NCI-H524 (cell line): ENCODE measurements around the gene VWC2.

Experiments used
- DNase-seq, 2 experiments: peaks; one replicate each; lab custom pipeline; 2025; lab: John Stamatoyannopoulos, UW

The VWC2 gene

GRCh38 chr7:49783446-49783845, 10.0 kb downstream of the VWC2 start:
- DNase-seq = no peak

GRCh38 chr7:49787980-49788379, 14.5 kb downstream of the VWC2 start:
- DNase-seq = no peak

DNA sequence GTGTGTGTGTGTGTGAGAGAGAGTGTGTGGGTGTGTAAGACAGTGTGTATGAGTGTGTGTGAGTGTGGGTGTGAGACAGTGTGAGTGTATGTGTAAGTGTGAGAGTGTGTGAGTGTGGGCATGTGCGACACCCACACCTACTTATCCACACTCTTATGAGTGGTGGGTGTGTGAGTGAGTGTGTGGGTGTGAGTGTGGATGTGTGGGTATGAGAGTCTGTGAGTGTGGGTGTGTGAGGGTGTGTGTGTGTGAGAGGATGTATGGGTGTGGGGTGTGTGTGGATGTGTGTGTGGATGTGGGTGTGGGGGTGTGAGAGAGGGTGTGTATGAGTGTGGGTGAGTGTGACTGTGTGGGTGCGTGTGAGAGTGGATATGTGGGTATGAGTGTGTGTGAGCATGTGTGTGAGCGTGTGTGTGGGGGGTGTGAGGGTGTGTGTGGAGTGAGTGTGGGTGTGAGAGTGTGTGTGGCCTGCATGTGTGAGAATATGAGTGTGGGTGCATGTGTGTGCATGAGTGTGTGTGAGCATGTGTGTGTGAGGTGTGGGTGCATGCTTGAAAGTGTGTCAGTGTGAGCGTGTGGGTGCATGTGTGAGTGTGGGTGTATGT, 15.1 kb downstream of the VWC2 start:
- DNase-seq = no peak

DNA sequence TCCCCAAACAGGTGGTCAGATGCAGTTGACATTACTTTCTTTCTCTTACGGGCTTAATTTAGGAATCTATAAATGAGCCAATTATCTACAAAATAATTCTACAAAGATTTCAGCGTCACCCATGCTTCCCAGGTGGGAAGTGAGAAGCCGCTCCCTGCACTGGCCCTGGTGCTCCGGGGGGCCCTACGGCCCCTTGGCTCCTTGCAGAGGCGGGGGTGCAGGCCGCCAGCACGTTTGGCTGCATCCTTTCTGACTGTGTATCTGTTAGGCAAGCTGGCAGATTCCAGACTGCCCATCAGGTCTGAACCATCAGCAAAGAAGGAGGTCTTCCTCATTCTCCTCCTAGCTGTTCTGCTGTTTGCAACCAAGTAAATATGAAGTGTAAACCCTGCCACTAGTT, 16.3 kb downstream of the VWC2 start:
- no peak for DNase-seq

DNA sequence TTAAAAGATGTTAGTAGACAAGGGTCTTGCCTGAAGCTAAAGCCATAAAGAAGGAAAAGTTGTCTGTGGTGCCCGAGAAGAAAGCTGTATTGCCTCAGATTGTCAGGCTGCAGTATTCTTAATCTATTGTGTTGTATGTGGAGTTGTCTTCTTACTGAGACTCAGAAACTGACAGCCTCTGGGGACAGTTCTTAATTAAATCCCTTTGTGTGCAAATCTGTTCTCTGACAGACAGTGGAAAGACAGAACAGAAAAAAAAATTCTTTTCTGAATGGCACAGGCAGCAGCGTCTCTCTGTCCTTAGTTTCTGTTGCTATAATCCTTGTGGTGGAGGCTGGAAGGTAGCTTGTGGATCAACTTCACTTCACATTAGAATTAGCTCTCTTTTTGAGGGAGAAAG, 16.8 kb downstream of the VWC2 start:
- no peak for DNase-seq

DNA sequence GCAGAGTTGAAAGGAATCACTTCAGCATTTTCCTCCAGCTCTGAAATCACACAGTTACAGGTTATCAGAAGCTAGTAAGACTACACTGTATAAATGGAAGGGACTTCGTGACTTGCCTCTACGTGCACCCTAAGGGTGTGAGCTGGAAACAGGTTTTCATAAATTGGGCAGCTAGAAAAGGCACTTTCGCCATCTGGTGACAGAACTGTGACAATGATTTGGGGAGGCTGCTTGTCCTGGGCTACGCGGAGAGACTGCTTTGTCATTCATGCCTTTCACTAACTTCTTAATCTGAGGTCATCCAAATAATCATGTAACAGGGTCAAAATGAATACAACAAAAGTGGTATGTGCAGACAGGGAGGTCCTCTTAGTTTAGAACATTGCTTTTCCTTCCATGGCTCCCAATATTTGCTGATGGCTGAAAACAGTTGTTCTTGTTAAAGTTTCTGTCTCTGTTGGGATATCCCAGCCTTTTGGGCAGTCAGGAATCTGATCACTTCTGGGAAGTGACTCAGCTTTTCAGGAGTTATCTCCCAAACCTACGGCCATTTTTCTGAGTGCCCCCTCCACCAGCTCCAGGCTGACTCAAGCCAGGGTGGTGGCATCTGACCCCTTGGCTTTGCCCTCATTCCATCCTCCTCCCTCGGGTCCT, 17.8 kb downstream of the VWC2 start:
- peak; percentile 10 to 56 for DNase-seq

GRCh38 chr7:49797987-49798660, 24.7 kb downstream of the VWC2 start:
- no peak for DNase-seq

DNA sequence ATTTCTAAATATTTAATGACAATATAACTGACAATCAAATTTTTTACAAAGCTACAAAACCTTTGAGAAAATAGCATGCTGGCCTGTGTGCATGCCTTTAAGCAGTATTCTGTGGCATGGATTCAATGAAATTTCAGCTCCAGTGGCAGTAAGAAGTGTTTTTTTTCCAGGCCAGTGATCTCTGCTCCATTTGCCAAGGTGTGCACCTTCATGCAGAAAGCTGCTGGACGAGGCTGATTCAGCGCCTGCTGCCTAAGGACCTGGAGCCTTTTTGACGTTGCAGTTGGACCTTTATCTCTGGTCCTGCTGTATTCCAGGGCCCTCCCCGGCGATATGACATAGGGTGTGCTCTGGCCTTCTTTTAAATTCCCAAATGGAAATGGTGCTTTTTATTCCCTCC, 26.6 kb downstream of the VWC2 start:
- no peak for DNase-seq

- DNase-seq = no peak
Observed at GRCh38 chr7:49802600-49802999, 29.2 kb downstream of the VWC2 start.

DNA sequence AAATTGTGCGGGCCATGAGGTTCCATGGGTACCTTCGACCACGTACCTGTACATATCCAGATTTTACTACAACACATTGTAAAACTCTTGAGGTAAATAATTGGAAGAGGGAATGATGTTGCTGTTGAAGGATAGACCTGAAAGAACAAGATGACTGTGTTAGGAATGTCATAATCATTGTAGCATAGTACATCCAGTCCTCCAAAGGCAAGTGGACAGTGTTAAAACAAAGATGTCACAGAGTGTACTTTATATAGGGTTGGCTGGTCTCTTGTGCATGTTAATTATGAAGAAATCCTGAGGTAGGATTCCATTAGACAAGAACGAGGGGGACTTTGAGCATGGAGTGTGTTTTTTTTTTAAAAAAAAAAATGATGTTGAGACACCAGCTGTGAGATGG, 30.4 kb downstream of the VWC2 start:
- DNase-seq = no peak

DNA sequence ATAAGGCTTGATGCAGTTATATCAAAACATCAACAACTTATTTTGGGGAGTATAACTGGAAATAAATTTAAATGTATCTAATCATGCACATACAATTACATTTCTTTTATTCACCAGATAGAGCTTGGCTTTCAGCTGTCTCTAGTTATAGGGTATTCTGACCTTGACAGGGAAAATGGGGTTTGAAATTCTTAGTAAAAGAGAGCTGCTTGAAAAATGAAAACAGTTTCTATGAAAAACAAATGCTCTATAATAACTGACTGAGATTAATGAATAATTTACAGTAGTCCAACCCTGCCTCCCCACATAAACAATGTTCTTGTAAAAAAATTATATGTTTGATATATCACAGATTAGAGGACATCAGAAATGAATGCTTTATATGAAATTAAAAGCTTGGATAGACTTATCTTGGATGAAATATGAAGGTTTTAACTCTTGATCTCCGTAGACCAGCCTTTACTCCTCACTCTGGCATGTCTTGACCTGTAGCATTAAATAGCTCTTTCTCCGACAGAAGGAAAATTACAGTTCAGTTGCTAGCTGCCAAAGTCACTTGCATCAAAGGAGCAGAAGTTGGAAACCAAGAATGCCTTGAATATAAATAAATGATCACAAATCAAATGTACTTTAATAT, 32.1 kb downstream of the VWC2 start:
- DNase-seq = no peak

DNA sequence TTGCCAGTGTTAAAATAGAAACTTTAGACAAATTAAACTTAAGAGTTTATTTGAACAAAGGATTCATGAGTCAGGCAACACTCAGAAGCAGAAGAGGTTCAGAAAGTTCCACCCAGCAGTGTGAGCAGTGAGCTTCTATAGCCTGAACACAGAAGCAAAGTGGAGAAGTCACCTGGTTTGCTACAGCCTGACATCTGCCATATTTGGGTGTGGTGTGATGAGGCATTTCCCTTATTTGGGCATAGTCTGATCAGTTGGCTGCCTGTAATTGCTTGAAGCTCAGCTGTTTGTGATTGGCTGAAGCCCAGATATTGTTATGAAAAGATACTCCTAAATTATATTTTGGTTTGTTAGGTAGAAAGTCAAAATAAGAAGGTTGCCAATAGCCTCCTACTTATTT, 39.1 kb downstream of the VWC2 start:
- no peak for DNase-seq

DNA sequence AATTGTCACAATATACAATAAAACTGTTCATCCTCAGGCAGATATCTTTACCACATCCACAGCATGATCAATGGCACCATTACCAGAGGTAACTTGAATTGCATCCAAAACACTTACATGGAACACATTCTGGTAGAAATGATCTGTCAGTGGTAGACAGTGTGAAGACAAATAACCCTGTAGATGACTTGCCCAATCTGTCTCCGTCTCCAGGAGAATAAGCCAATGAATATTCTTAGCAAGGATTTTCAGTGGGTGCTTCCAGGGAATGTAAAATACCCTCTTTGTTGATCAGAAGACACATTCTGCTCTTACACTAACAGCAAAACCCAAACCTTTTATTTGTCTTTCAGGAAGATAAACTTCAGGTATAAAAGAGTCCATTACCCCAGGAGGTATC, 43.8 kb downstream of the VWC2 start:
- DNase-seq = no peak

DNA sequence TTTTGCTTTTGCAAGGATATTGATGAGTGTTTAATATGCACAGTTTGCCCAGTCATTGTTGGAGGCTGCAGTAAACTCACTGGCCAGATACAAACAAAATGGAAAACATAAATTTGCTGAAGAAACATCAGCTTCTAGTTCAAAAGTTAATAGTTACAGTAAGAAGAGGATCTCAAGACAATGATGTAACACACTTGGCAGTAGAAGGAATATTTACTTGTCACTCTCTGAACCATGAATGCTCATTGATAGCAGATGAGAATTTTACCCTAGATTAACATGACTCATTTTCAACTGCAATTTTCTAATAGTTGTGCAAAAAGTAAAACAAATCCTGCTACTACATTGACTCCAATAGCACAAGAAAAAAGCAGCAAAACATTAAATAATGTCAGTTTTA, 47.7 kb downstream of the VWC2 start:
- no peak for DNase-seq

DNA sequence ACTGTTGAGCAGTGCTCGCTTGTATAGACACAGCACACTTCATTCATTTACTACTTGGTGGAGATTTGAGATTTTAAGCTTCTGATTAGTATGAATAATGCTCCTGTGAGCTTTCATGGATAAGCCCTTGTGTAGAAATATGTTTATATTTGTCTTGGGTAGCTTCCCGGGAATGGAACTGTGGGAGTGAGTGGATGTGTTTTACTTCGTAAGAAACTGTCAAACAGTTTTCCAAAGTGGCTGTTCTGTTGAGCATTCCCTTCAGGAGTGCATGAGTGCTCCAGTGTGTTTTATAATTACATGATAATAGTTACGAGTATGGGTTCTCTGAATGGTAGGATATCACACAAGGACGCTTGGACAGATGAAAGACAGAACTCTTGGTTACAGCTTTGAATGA, 49.4 kb downstream of the VWC2 start:
- no peak for DNase-seq

DNA sequence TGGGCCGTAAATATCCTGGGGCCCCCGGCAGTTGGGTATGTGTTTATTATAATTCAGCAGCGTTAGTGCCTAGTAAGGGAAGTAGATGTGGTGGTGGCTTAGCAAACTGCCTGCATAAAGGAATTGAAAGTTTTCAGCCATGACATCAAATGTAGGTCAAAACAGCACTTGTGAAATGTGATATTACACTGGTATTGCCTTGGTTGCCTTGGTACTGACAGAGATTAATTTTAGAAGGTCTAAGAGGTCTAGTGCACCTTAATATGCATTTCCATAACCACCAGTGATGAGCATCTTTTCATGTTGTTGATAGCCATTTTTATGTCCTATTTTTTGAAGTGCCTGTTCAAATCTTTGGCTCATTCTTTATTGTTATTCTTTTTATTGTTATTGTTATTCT, 50.1 kb downstream of the VWC2 start:
- DNase-seq = no peak

DNA sequence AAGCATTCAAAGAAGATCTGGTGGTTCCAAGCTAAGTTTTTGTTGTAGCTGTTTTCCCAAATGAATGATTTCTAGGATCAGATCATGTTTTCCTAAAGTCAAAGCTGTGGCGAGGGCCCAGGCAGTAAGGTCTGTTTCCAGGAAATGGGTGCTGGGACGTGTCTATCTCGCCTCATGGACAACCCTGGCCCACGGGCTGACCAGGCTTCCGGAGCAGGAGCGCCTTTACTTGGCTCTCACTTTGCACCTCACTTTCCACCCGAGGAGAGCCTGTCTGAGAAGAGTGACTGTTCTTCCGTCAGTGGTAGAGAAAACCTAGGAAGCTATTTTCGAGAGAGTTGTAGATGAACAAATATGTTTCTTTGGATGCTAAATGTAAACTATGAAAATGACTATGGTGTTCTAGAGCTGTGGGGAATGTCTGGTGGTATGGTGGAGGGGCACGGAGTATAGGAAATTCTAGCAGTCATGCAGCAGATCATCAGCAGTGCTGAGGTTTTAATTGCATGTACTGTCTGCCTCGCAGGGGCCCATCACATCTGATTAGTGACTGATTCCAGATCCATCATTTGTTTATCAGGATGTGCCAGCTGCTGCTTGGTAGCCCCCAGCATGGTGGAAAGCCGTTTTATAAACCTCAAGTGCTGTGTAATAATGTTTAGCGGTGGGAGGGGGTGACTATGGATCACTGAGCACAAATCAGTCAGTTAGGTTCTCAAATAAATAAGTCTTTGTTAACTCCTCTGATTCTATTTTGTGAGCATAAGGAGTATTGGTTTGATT, 66.6 kb downstream of the VWC2 start:
- peak; percentile 5 to 22 for DNase-seq

DNA sequence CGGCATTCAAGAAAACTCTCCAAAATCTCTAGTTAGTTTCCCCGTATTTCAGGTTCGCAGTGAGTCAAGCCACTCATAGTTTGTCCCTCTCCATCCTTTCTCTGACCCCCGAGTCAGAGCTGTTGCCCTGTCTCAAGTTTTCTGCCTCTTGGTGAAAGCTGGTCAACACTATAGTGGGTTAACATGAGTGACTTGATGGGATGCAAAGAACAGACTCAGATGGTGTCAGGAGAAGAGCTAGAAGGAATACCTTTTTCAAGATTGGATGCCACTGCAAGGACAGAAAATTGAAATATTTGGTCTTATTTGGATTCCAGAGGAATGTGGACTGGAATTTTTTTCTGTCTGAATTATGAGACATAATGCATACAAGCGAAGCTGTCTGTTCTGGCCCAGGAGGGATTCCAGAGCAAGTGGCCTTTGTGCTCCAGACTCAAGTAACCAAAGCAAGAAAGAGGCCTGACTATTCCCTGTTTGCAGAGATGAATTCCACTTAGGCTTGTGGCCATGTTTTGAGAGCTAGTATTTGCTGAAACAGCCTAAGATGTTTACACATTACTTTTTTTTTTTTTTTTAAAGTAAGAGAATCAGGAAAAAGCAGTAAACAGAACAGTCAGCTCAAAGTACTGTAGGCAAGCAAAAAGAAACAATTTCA, 67.4 kb downstream of the VWC2 start:
- DNase-seq = no peak

DNA sequence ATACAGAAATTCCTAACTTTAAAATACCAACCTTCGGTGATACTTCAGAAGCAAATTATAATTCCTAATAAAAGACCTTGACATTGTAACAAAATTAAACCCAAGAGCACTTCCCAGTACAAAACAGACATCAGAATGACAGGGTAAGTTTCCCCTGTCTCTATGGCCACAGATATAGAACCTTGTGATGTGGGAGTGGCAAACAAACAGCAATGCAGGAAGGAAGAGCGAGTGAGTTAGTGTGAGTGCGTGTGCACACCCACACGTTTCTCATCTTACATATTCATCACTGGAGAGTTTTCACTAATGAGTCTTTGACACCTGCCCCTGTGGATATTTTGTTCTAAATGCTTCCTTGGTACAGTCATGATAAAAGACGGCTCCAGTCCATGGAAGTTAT, 72.2 kb downstream of the VWC2 start:
- no peak for DNase-seq

DNA sequence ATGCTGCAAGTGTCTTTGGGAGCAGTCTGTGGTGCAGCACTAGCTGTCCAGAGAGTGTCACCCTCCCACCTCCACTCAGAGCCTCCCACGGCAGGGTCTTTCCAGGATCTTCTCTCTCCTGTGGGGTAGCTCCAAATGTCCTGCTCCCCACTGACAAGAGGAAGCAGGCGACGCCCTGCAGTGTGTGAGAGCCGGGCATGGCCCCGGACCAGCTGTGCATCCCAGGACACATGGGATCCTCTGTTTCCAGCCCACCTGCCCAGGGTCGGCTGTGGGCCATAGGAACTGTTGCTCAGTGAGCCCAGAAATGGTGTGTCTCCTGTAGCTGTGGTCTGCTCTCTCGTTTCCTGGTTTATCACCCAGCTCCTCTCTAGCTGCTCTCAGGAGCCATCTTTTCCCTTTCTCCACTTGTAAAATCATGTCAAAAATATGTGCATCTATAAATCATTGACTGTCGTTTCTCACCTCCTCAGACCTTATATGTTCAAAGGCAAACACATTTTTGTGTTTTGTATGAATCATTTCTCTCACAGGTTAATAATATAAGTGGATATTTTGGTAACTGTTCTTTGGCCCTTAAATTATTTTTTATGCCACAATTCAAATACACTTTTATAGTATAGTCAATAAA, 74.9 kb downstream of the VWC2 start:
- no peak for DNase-seq

- DNase-seq = no peak
Observed at GRCh38 chr7:49850921-49851613, 77.6 kb downstream of the VWC2 start.
